Activated CD4-positive, alpha-beta T cell treated with anti-CD3 and anti-CD28 coated beads for 36 hours (primary cell): ENCODE results near the gene DCANP1. TPM values are rescaled to one million over a fixed set of nuclear protein-coding genes. Genes with fewer than 3 reads are reported as not detected.

Experiments used
- ATAC-seq: fragments of 200-7000 bp; cut with Tn5 transposase; one replicate; pipeline ENCODE4 v1.10.0; 2021; ENCODE audit warnings: mild to moderate bottlenecking, moderate library complexity
- CTCF ChIA-PET: fragments of 350-600 bp; sonication (Branson Sonifier 250); formaldehyde crosslinking; loops from one replicate; lab custom pipeline; 2021; ENCODE audit warnings: antibody characterized with exemption; lab: Charles Lee
- POLR2A ChIA-PET: fragments of 350-600 bp; sonication (Branson Sonifier 250); formaldehyde crosslinking; loops from one replicate; lab custom pipeline; 2021; ENCODE audit warnings: antibody characterized with exemption, inconsistent platforms; lab: Charles Lee
- DNase-seq: peaks from one replicate; pipeline ENCODE4 v3.0.0-alpha.2; 2020
- H3K27ac Mint-ChIP-seq: one replicate; pipeline ENCODE4 v1.8.0; 2021; ENCODE audit warnings: mixed read lengths
- H3K27me3 Mint-ChIP-seq: one replicate; pipeline ENCODE4 v1.8.0; 2021; ENCODE audit warnings: mixed read lengths
- H3K36me3 Mint-ChIP-seq: one replicate; pipeline ENCODE4 v1.8.0; 2021; ENCODE audit warnings: low read depth, mixed read lengths
- H3K4me1 Mint-ChIP-seq: one replicate; pipeline ENCODE4 v1.8.0; 2021; ENCODE audit warnings: mixed read lengths
- H3K4me3 Mint-ChIP-seq: one replicate; pipeline ENCODE4 v1.8.0; 2021; ENCODE audit warnings: mild to moderate bottlenecking, moderate library complexity, mixed read lengths
- H3K9me3 Mint-ChIP-seq: one replicate; pipeline ENCODE4 v1.8.0; 2021; ENCODE audit warnings: low read depth, mixed read lengths
- intact Hi-C, 2 experiments: fragments of 100-400 bp; cut with DNase I in 1 of 2; cut with micrococcal nuclease in 1 of 2; formaldehyde crosslinking; loops; one replicate each; pipeline versions ENCODE4 v1.14.2 to v1.15.1; 2022 to 2024; cut with DNase I, micrococcal nuclease
- total RNA-seq, 2 experiments: library from RNA; stranded (reverse); gene quantifications; one replicate each; pipeline ENCODE4 v1.2.3, GENCODE V29; 2021

The DCANP1 gene
- total RNA-seq, 2 experiments from 2014 or later = not detected

DNA sequence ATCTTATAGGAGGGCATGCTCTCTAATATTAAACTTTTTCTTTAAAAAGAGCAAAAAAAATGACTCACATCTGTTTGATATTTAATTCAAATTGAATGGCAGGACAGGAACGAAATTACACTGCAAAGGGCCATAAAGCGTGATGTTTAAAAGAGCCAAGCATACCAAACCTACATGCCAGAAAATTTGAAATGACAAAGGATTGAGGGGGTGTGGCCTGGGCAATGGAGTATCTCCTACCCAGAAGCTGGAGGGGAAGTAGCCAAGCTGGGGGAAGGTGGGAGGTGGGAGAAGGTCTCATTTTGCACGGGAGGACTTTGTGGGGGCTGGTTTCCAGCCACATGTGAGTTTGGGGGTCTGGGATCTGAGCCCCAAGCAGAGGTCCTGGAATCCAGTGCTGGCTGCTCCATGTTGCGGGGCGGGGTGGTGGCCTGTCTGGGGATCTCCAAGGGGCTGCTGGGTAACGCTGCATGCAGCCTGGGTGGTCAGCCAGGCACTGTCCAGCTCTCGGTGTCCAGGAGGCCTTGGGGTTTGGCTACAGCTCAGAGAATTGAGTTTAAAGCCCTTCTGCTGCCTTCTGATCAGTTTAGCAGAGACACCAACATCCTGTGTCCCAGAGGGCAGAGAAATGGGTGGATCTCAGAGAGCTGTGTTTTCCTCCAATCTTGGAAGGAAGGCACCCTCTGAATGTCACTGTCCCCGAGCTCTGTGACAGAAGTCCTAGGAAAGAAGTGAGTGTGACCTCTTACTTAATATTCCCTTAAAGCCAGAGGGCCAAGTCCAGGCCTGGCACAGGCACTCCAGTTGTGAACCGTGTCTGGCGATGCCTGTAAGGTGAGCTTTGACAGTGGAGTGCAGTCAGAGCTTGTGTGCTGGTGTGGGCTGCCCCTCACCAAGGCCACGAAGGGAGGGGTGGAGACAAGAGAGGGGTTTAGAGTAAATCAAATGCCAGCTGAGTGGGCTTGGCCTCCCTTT, 7.6 kb downstream of the DCANP1 start:
- Mint-ChIP-seq H3K27ac (no peak overlapping the region), H3K4me3 (no peak overlapping the region), H3K36me3 (no peaks in the 10 kb centered on the region), H3K9me3 (no peaks in the 10 kb centered on the region), H3K27me3 (peaks cover 5% of the 10 kb centered on the region), H3K4me1 (no peaks in the 10 kb centered on the region)
- intact Hi-C loops = no loop called here
- ATAC-seq (no peak), DNase-seq (no peak)
- ChIA-PET POLR2A (no interaction called here), CTCF (interaction anchor here (1.0 to 4.3 kb wide), 3 partner anchors 14 to 22 kb away, joined by 3 to 18 read pairs (median 3); no protein-coding TSS in a partner anchor)

DNA sequence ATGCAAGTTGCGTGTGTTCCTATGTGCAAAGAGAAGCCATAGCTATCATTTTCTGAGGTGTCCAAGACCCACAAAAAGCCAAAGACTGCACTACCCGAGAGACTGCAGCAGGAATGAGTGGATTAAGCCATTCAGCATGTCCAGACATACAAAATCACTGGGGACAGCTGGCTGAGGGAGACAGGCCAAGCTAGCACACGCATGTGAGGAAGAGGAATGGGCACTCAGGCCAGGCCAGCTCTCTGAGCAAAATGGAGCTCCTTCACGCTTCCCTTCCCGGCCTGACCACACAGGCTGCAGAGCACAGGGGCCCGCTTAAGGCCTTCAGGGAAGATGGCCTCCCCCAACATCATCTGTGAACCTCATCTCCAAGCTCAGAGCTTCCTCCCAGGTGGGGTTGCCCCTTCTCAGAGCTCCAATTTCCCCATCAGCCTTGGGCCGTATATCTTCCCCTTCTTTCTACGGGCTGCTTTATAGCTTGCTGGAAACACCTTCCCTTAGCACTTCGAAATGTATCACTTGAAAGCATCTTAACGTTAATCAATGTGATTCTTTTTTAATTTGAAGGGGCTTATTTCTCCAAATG, 8.4 kb downstream of the DCANP1 start:
- POLR2A ChIA-PET = no interaction called here
- no peak for DNase-seq
- H3K27ac Mint-ChIP-seq = no peak overlapping the region
- H3K36me3 Mint-ChIP-seq = no peaks in the 10 kb centered on the region
- CTCF ChIA-PET = interaction anchor here (1.0 to 4.3 kb wide), 3 partner anchors 13 to 23 kb away, joined by 3 to 18 read pairs (median 3); no protein-coding TSS in a partner anchor
- no peak overlapping the region for H3K4me3 Mint-ChIP-seq
- intact Hi-C loops = no loop called here
- ATAC-seq = no peak
- no peaks in the 10 kb centered on the region for H3K9me3 Mint-ChIP-seq
- H3K27me3 Mint-ChIP-seq = peaks cover 5% of the 10 kb centered on the region
- H3K4me1 Mint-ChIP-seq = no peaks in the 10 kb centered on the region

DNA sequence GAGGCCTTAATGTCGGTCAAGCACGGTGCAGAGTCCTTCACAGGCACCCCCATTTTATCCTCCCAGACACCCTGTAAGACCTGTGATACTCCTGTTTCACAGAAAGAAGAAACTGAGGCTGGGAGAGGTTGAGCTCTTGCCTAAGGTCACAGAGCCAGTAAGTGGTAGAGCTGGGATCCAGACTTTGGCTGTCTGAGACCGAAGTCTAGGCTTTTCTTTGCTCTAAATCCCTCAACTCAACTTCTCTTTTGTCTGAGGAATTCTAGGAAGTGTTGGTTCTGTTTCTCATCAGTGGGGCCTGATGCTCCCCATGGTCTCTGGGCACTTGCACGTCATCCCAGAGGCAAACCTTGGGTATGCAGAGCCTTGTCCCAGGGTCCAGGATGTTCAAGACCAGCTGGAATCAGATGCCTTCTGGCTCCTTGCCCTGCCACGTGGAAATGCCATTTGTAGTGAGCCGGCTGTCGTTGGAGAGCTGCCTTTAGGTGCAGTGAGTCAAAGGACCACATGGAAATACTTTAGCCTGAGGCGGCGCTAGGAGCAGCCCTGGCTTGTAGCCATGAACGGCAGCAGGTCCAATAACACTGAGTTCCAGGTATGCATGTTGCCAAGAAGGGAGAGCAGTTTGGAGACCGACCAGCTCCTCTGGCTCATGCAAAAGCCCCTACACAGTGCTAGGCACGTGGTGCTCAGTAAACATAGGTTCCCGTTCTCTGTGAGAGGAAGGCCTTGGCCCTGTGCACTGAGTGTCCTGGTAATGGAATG, 9.2 kb downstream of the DCANP1 start:
- Mint-ChIP-seq H3K36me3 (no peaks in the 10 kb centered on the region), H3K9me3 (no peaks in the 10 kb centered on the region), H3K4me1 (no peaks in the 10 kb centered on the region), H3K4me3 (no peak overlapping the region), H3K27ac (no peak overlapping the region), H3K27me3 (peaks cover 5% of the 10 kb centered on the region)
- DNase-seq = no peak
- intact Hi-C loops = no loop called here
- ChIA-PET POLR2A (no interaction called here), CTCF (interaction anchor here (1.2 to 4.3 kb wide), 2 partner anchors 20 to 24 kb away, joined by 3 to 18 read pairs; no protein-coding TSS in a partner anchor)
- ATAC-seq = no peak

DNA sequence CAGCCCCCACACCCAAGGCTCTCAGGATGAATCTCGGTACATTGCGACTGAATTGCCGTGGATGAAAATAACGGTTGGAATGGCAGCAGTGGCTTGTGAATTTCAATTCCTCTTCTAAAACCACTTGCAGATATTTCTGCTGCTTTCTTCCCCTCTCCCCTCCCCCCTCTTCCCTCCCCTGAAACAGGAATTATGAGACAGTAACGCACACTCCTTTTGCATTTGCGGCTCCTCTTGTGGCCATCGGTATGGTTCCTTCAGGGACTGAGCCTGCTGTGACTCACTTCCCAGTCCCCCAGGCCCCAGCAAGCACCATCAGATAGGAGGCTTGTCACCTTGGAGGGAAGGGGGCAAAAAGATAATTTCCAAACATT, 9.7 kb downstream of the DCANP1 start:
- intact Hi-C loops = no loop called here
- no peak overlapping the region for H3K27ac Mint-ChIP-seq
- peaks cover 5% of the 10 kb centered on the region for H3K27me3 Mint-ChIP-seq
- ChIA-PET POLR2A (no interaction called here), CTCF (no interaction called here)
- no peak for DNase-seq
- no peak for ATAC-seq
- H3K9me3 Mint-ChIP-seq = no peaks in the 10 kb centered on the region
- H3K4me1 Mint-ChIP-seq = no peaks in the 10 kb centered on the region
- H3K4me3 Mint-ChIP-seq = no peak overlapping the region
- H3K36me3 Mint-ChIP-seq = no peaks in the 10 kb centered on the region

DNA sequence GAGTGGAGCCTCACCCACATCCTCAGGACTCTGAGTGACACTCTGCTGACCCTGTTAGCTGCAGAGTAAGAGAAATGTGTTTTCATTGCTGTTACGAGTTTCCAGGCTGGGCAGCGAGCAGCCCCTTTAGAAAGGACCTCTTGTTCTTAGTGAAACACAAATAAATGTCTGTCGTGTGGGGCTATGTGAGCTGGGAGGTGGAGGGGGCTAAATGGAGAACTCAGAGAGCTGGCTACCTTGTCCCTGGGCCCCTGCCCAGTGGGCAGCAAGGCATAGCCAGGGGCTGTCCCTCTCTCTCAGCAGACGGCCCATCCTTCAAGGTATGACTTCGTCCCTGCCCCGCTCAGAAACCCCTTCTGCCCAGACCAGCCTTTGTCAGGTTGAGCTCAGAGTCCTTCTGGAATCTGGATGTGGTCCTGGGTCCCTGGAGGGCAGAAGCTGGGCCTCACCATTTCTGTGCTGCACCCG, 10.2 kb downstream of the DCANP1 start:
- POLR2A ChIA-PET = no interaction called here
- DNase-seq (no peak), ATAC-seq (no peak)
- no peak overlapping the region for H3K27ac Mint-ChIP-seq
- peaks cover 5% of the 10 kb centered on the region for H3K27me3 Mint-ChIP-seq
- no peak overlapping the region for H3K4me3 Mint-ChIP-seq
- intact Hi-C loops = no loop called here
- no peaks in the 10 kb centered on the region for H3K4me1 Mint-ChIP-seq
- CTCF ChIA-PET = no interaction called here
- no peaks in the 10 kb centered on the region for H3K9me3 Mint-ChIP-seq
- no peaks in the 10 kb centered on the region for H3K36me3 Mint-ChIP-seq

DNA sequence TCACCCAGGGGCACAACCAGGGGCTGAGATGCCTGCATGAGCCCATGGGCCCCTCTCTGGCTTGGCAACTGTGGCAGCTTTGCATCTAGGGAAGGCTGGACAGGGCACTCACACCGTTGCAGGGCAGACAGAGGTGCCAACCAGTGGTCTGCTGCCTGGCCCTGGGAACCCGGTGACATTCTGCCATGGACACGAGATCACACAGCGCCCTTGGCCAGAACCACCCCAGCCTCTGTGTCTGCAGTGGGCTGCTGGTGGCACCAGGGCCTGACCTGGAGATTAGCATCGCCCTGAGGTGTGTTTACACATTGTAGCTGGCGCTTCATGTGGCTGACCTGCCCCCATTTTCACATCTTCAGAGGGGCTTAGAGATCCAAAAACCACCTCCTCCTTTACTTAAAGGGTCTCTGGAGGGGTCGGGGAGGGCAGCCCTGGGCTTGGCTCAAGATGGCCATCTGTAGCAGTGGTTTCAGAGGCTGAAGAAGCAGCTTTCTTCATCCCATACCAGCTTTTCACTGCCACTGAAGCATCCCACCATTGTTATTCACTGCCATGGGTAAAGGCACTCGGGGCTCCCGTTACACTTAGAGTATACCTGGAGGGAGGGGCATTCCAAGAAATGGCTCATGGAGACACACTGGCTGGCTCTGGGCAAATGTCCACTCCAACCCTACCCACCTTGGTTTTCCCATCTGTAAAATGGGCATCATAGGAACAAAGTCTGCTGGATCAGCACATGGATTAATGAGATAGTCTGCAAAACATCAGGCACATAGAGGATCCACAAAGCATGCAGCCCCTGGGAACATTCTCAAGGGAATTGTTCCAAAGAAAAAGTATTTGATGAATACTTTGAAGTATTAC, 11.4 kb downstream of the DCANP1 start:
- H3K27ac Mint-ChIP-seq = no peak overlapping the region
- POLR2A ChIA-PET = no interaction called here
- intact Hi-C loops = no loop called here
- peaks cover 5% of the 10 kb centered on the region for H3K27me3 Mint-ChIP-seq
- no peaks in the 10 kb centered on the region for H3K36me3 Mint-ChIP-seq
- H3K9me3 Mint-ChIP-seq = no peaks in the 10 kb centered on the region
- H3K4me3 Mint-ChIP-seq = no peak overlapping the region
- CTCF ChIA-PET = interaction anchor here (1.0 kb wide), 1 partner anchor 30 kb away, joined by 3 read pairs; no protein-coding TSS in a partner anchor
- ATAC-seq = no peak
- no peaks in the 10 kb centered on the region for H3K4me1 Mint-ChIP-seq
- DNase-seq = no peak

DNA sequence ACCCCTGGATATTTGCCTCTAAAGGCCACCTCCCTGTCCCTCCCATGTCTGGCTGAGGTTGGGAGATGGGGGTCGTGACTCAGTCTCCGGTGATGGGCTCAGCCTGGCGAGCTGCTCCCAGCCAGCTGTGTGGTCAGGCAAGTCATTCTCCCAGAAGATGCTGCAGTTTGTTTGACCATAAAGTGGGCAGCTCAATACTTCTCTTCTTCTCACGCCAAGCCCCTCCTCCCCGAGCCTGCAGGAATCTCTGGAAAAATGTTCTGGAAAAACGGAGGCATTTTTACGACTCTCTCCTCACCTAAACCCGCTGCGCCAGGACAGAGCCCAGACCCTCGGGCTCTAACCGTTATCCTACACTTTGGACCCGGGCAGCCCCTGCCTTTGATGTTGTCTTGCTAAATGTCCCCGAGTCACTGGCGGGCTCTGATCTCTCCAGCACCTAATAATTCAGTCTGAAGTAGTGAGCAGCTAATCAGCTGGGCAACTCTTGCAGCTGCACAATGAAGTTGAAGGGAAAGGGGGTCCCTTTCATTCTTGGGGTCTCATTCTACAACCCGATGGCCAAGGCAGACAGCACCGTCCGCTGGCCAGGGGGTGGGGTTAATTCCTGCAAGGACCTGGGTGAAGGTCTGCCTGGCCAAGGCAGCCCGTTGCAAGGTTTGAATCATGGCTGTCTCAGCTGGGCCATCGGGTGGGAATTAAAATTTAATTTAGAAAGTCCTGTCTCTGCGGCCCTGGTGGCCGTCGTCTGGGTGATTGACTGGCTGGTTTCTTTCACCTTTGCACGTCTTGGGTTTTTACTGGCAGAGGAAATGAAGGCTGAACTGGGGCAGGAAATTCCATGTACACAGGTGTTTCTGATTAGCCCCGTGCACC, 12.3 kb downstream of the DCANP1 start:
- no peaks in the 10 kb centered on the region for H3K36me3 Mint-ChIP-seq
- H3K4me3 Mint-ChIP-seq = no peak overlapping the region
- DNase-seq (no peak), ATAC-seq (no peak)
- peaks cover 5% of the 10 kb centered on the region for H3K27me3 Mint-ChIP-seq
- intact Hi-C loops = no loop called here
- CTCF ChIA-PET = interaction anchor here (1.1 to 1.3 kb wide), 2 partner anchors 9 to 126 kb away, joined by 4 read pairs; no protein-coding TSS in a partner anchor
- no peaks in the 10 kb centered on the region for H3K9me3 Mint-ChIP-seq
- H3K4me1 Mint-ChIP-seq = no peaks in the 10 kb centered on the region
- H3K27ac Mint-ChIP-seq = no peak overlapping the region
- POLR2A ChIA-PET = no interaction called here

DNA sequence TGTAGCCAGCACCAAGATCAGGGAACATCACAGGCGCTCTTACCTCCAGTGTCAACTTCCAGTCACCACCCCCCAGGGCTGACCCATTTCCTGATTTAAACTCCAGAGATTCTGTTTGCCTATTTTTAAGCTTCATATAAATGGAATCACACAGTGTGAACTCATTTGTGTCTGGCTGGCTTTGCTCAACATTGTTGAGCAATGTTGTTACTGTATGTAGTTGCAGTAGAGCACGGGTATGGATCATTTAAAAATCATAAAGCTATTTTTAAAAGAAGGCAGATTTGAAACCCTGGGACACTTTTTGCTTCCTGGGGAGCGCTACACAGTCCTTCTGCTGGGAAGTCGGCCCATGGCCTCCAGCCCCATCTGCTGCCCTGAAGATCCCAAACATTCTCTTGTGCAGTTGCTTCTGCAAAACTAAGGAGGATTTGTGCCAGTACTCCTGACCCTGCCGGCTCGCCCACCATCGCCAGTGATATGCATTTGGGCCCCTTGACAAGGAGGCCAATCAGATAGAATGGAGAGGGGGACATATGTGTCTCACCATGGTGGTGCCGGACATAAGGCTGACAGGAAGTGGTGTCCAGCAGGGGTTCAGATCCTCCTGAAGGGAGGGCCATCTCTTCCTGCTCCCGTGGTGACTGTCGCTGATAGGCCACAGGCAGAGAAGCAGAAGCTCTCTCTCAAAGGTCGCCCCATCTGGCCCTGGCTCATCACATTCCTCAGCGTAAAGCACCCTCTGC, 13.3 kb downstream of the DCANP1 start:
- no peak for ATAC-seq
- H3K4me1 Mint-ChIP-seq = no peaks in the 10 kb centered on the region
- peaks cover 5% of the 10 kb centered on the region for H3K27me3 Mint-ChIP-seq
- DNase-seq = no peak
- intact Hi-C loops = no loop called here
- POLR2A ChIA-PET = no interaction called here
- no peaks in the 10 kb centered on the region for H3K36me3 Mint-ChIP-seq
- H3K4me3 Mint-ChIP-seq = no peak overlapping the region
- CTCF ChIA-PET = interaction anchor here (1.1 to 1.3 kb wide), 2 partner anchors 8 to 127 kb away, joined by 4 read pairs; no protein-coding TSS in a partner anchor
- H3K27ac Mint-ChIP-seq = no peak overlapping the region
- peaks cover 2% of the 10 kb centered on the region for H3K9me3 Mint-ChIP-seq

DNA sequence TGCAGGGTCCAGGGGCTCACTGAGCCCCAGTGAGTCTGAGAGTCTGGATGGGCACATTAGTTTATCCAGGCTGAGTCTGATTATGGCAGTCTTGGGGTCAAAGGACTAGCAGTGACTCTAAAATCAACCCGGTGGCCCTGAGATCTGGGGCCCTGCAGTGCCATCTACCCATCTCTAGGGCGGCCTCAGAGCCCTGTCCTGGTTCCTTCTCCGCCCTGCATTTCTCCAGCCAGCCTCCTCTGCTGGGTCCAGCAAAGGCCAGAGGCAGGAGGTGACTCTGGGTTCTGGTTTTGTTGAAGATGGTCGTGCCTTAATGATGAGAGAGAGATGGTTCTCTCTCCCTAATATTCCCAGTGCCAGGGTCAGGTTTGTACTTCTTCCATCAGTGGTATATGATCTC, 15.0 kb downstream of the DCANP1 start:
- CTCF ChIA-PET = no interaction called here
- Mint-ChIP-seq H3K27ac (no peak overlapping the region), H3K4me3 (no peak overlapping the region), H3K4me1 (no peaks in the 10 kb centered on the region), H3K36me3 (no peaks in the 10 kb centered on the region), H3K27me3 (peaks cover 3% of the 10 kb centered on the region), H3K9me3 (peaks cover 7% of the 10 kb centered on the region)
- ATAC-seq (no peak), DNase-seq (no peak)
- POLR2A ChIA-PET = interaction anchor here (0.6 kb wide), 1 partner anchor 183 kb away, joined by 4 read pairs; no protein-coding TSS in a partner anchor
- intact Hi-C loops = no loop called here
